Keratinocyte (primary cell): ENCODE measurements around the gene SLC38A2. TPM values are rescaled to one million over a fixed set of nuclear protein-coding genes. Genes with fewer than 3 reads are reported as not detected.
"Not testable (repeated sequence)": the region's sequence is repeated elsewhere in the genome, so short reads cannot be mapped to it uniquely, and the experiment has no call there.

Experiments
- DNase-seq: peaks from one replicate; pipeline ENCODE4 v3.0.0-alpha.2; 2011; ENCODE audit warnings: low read depth, missing footprints, low spot score
- FAIRE-seq: peaks from 2 replicates; lab custom pipeline; 2011; peaks lifted over from hg19 to GRCh38; lab: Jason Lieb, UNC
- H2AFZ ChIP-seq: 2 replicates; pipeline ENCODE4 v1.6.0; 2012; ENCODE audit warnings: low read length, control low read depth, inconsistent platforms; ENCODE audit not compliant: control insufficient read depth
- H3K27ac ChIP-seq: 2 replicates; pipeline ENCODE4 v1.5.1; 2011; ENCODE audit warnings: low read length; ENCODE audit not compliant: control insufficient read depth, insufficient read depth
- H3K27me3 ChIP-seq: 3 replicates; pipeline ENCODE4 v1.6.0; 2011; ENCODE audit warnings: low read length; ENCODE audit not compliant: control insufficient read depth, insufficient read depth; ENCODE audit errors: extremely low read depth
- H3K36me3 ChIP-seq, 2 experiments: 2 replicates in 1 of 2; 3 replicates in 1 of 2; pipeline ENCODE4 v1.5.1; 2011; ENCODE audit warnings: low read length in 2 of 2, mild to moderate bottlenecking in 1 of 2; ENCODE audit not compliant: control insufficient read depth in 2 of 2, insufficient read depth in 2 of 2; ENCODE audit errors: extremely low read depth in 1 of 2
- H3K4me1 ChIP-seq: 3 replicates; pipeline ENCODE4 v1.5.1; 2011; ENCODE audit warnings: low read length; ENCODE audit not compliant: control insufficient read depth, insufficient read depth; ENCODE audit errors: extremely low read depth
- H3K4me2 ChIP-seq: 3 replicates; pipeline ENCODE4 v1.6.0; 2011; ENCODE audit warnings: low read depth, low read length; ENCODE audit not compliant: control insufficient read depth, insufficient read depth; ENCODE audit errors: extremely low read depth
- H3K4me3 ChIP-seq, 3 experiments: fragments of 200-600 bp in 1 of 3; sonication (generic) in 1 of 3; 2 replicates in 2 of 3; 3 replicates in 1 of 3; pipeline ENCODE4 v1.5.1; 2011 to 2016; ENCODE audit warnings: low read length in 3 of 3, mild to moderate bottlenecking in 3 of 3, control low read depth in 2 of 3, inconsistent platforms in 1 of 3, low read depth in 1 of 3, mixed read lengths in 1 of 3, mixed run types in 1 of 3, moderate library complexity in 1 of 3; ENCODE audit not compliant: control insufficient read depth in 2 of 3, insufficient read depth in 2 of 3; ENCODE audit errors: extremely low read depth in 1 of 3
- H3K79me2 ChIP-seq: 2 replicates; pipeline ENCODE4 v1.6.0; 2012; ENCODE audit warnings: low read length; ENCODE audit not compliant: control insufficient read depth, insufficient read depth
- H3K9ac ChIP-seq: 3 replicates; pipeline ENCODE4 v1.6.0; 2011; ENCODE audit warnings: low read length; ENCODE audit not compliant: control insufficient read depth, insufficient read depth; ENCODE audit errors: extremely low read depth
- H3K9me1 ChIP-seq: 3 replicates; pipeline ENCODE4 v1.6.0; 2011; ENCODE audit warnings: low read length; ENCODE audit not compliant: control insufficient read depth, insufficient read depth; ENCODE audit errors: extremely low read depth
- H3K9me3 ChIP-seq: 2 replicates; pipeline ENCODE4 v1.5.1; 2012; ENCODE audit warnings: low read depth, low read length; ENCODE audit not compliant: control insufficient read depth
- H4K20me1 ChIP-seq: 3 replicates; pipeline ENCODE4 v1.6.0; 2011; ENCODE audit warnings: low read length; ENCODE audit not compliant: control insufficient read depth, insufficient read depth; ENCODE audit errors: extremely low read depth
- EZH2 ChIP-seq: IDR thresholded peaks from one replicate; pipeline ENCODE4 v1.6.1; 2012; ENCODE audit warnings: inconsistent platforms, mild to moderate bottlenecking, low read length, moderate library complexity
- dilution Hi-C: fragments of 300-500 bp; cut with MboI; formaldehyde crosslinking; loops from one replicate; pipeline ENCODE4 v1.7.0; 2020; ENCODE audit warnings: low sequenced_read_pairs; ENCODE audit not compliant: extremely low pct_ligation_motif_present
- polyA plus RNA-seq, 5 experiments: library from polyadenylated mRNA; depleted of rRNA in 3 of 5; stranded (reverse) in 3 of 5; stranded (forward) in 1 of 5; unstranded in 1 of 5; fragments of >200 nt; gene quantifications; 1 replicate in 1 of 5; 2 replicates in 3 of 5; 3 replicates in 1 of 5; pipeline versions ENCODE4 v1.2.1 to v1.2.3, GENCODE V29; 2011 to 2012; ENCODE audit warnings: missing spikeins in 2 of 5, low read depth in 1 of 5, low replicate concordance in 1 of 5
- TF ChIP-seq, protein P1 (sequence below), 3 experiments: IDR thresholded peaks in 1 of 3; conservative IDR thresholded peaks in 1 of 3; optimal IDR thresholded peaks in 1 of 3; 2 replicates in 2 of 3; 3 replicates in 1 of 3; pipeline versions ENCODE3 to v1.5.1; 2011; ENCODE audit warnings: low read length in 3 of 3, mild to moderate bottlenecking in 3 of 3, moderate library complexity in 2 of 3, control low read depth in 1 of 3, inconsistent platforms in 1 of 3; ENCODE audit not compliant: insufficient read depth in 2 of 3; ENCODE audit errors: extremely low read depth in 1 of 3

The SLC38A2 gene
- polyA plus RNA-seq, 1 donor (not counting 4 experiments of a cell fraction or from before 2014, with no cell fraction given) = 577 TPM

DNA sequence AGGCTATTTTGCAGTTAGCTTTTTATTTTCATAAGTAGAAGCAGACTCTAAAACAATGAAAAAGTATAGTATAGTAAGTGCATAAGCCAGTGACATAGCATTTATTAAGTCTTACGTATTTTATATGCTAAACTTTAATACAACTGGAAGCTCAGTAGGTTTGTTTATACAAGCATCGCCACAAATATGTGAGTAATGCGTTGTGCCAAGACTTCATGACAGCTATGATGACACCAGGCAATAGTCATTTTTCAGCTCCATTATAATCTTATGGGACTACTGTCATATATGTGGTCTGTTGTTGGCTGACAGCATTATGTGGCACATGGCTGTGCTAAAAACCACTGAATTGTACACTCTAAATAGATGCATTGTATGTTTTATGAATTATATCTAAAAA is 40.3 kb downstream of the SLC38A2 start:
- TF ChIP-seq EZH2 = no peak
- TF ChIP-seq, protein P1, sequence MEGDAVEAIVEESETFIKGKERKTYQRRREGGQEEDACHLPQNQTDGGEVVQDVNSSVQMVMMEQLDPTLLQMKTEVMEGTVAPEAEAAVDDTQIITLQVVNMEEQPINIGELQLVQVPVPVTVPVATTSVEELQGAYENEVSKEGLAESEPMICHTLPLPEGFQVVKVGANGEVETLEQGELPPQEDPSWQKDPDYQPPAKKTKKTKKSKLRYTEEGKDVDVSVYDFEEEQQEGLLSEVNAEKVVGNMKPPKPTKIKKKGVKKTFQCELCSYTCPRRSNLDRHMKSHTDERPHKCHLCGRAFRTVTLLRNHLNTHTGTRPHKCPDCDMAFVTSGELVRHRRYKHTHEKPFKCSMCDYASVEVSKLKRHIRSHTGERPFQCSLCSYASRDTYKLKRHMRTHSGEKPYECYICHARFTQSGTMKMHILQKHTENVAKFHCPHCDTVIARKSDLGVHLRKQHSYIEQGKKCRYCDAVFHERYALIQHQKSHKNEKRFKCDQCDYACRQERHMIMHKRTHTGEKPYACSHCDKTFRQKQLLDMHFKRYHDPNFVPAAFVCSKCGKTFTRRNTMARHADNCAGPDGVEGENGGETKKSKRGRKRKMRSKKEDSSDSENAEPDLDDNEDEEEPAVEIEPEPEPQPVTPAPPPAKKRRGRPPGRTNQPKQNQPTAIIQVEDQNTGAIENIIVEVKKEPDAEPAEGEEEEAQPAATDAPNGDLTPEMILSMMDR (optimal IDR thresholded peaks at IDR 0.05 in 1 of 3, IDR thresholded peaks at IDR 0.05 in 1 of 3, conservative IDR thresholded peaks at IDR 0.05 in 1 of 3; ENCODE audit: extremely low read depth in 1 of 3, insufficient read depth in 2 of 3, low read length in 3 of 3) = no peak
- Histone ChIP-seq H3K9me3 (peaks cover 2% of the 10 kb centered on the region), H3K27me3 (no peaks in the 10 kb centered on the region), H2AFZ (no peak overlapping the region), H3K79me2 (no peaks in the 10 kb centered on the region), H3K9ac (no peak overlapping the region), H3K4me3 (no peak overlapping the region), H3K4me1 (no peaks in the 10 kb centered on the region), H3K27ac (no peak overlapping the region), H3K9me1 (no peaks in the 10 kb centered on the region), H3K4me2 (no peak overlapping the region), H3K36me3 (no peaks in the 10 kb centered on the region), H4K20me1 (no peaks in the 10 kb centered on the region)
- DNase-seq = no peak
- dilution Hi-C loops = no loop called here
- no peak for FAIRE-seq

GRCh38 chr12:46325075-46325474 is 47.5 kb downstream of the SLC38A2 start:
- H3K9me3 ChIP-seq, dilution Hi-C loops, H3K36me3 ChIP-seq, H3K9ac ChIP-seq, H3K79me2 ChIP-seq, H3K27ac ChIP-seq, H3K4me1 ChIP-seq, DNase-seq, H3K27me3 ChIP-seq, H2AFZ ChIP-seq, FAIRE-seq, H3K4me3 ChIP-seq, H4K20me1 ChIP-seq, H3K4me2 ChIP-seq, H3K9me1 ChIP-seq: not testable (repeated sequence)

- no peaks in the 10 kb centered on the region for H3K9me1 ChIP-seq
- dilution Hi-C loops = no loop called here
- H4K20me1 ChIP-seq = no peaks in the 10 kb centered on the region
- no peak overlapping the region for H3K4me3 ChIP-seq
- no peaks in the 10 kb centered on the region for H3K4me1 ChIP-seq
- DNase-seq (no peak), FAIRE-seq (no peak)
- no peaks in the 10 kb centered on the region for H3K9me3 ChIP-seq
- TF ChIP-seq, protein P1 (optimal IDR thresholded peaks at IDR 0.05 in 1 of 3, IDR thresholded peaks at IDR 0.05 in 1 of 3, conservative IDR thresholded peaks at IDR 0.05 in 1 of 3; ENCODE audit: extremely low read depth in 1 of 3, insufficient read depth in 2 of 3, low read length in 3 of 3) = no peak
- no peak for TF ChIP-seq EZH2
- no peak overlapping the region for H3K4me2 ChIP-seq
- no peak overlapping the region for H2AFZ ChIP-seq
- H3K79me2 ChIP-seq = no peaks in the 10 kb centered on the region
- H3K27ac ChIP-seq = no peak overlapping the region
- H3K36me3 ChIP-seq = no peaks in the 10 kb centered on the region
- no peaks in the 10 kb centered on the region for H3K27me3 ChIP-seq
- H3K9ac ChIP-seq = no peak overlapping the region
Measured at GRCh38 chr12:46320731-46321130, 51.8 kb downstream of the SLC38A2 start.
